MM.1S (cell line): ENCODE results near the gene NDUFS4.

ENCODE experiments used
- DNase-seq: peaks from one replicate; pipeline ENCODE4 v3.0.0-alpha.2; 2015
- H2AFZ ChIP-seq: fragments of 300-600 bp; sonication (generic); 2 replicates; pipeline ENCODE4 v1.6.0; 2016; ENCODE audit warnings: antibody characterized with exemption, low read length
- H3F3A ChIP-seq: fragments of 300-600 bp; sonication (generic); 2 replicates; pipeline ENCODE4 v1.6.1; 2016; ENCODE audit warnings: mild to moderate bottlenecking, antibody characterized with exemption, low read length, moderate library complexity, mixed read lengths; ENCODE audit not compliant: insufficient read depth
- H3K27ac ChIP-seq: fragments of 300-600 bp; sonication (generic); 2 replicates; pipeline ENCODE4 v1.5.1; 2016; ENCODE audit warnings: mild to moderate bottlenecking, low read length
- H3K27me3 ChIP-seq: fragments of 300-600 bp; sonication (generic); replicated peaks from 2 replicates; pipeline ENCODE4 v1.6.0; 2016; ENCODE audit warnings: low read length; ENCODE audit not compliant: insufficient read depth
- H3K36me3 ChIP-seq: fragments of 300-600 bp; sonication (generic); replicated peaks from 2 replicates; pipeline ENCODE4 v1.6.1; 2016; ENCODE audit warnings: mild to moderate bottlenecking, low read length, mixed read lengths; ENCODE audit not compliant: insufficient read depth
- H3K4me1 ChIP-seq: fragments of 300-600 bp; sonication (generic); 2 replicates; pipeline ENCODE4 v1.6.1; 2016; ENCODE audit warnings: low read length, mixed read lengths
- H3K4me2 ChIP-seq: fragments of 300-600 bp; sonication (generic); 2 replicates; pipeline ENCODE4 v1.6.0; 2016; ENCODE audit warnings: low read depth, low read length
- H3K4me3 ChIP-seq: fragments of 300-600 bp; sonication (generic); 2 replicates; pipeline ENCODE4 v1.5.1; 2016; ENCODE audit warnings: low read length, mixed read lengths
- H3K79me2 ChIP-seq: fragments of 300-600 bp; sonication (generic); 2 replicates; pipeline ENCODE4 v1.6.1; 2016; ENCODE audit warnings: mixed run types, low read length, mixed read lengths
- H3K9ac ChIP-seq: fragments of 300-600 bp; sonication (generic); 2 replicates; pipeline ENCODE4 v1.6.1; 2016; ENCODE audit warnings: low read length, mixed read lengths
- H3K9me2 ChIP-seq: fragments of 300-600 bp; sonication (generic); replicated peaks from 2 replicates; pipeline ENCODE4 v1.6.1; 2016; ENCODE audit warnings: mild to moderate bottlenecking, low read length, mixed read lengths; ENCODE audit not compliant: insufficient read depth
- H3K9me3 ChIP-seq: fragments of 300-600 bp; sonication (generic); replicated peaks from 2 replicates; pipeline ENCODE4 v1.6.1; 2016; ENCODE audit warnings: mild to moderate bottlenecking, low read length, mixed read lengths; ENCODE audit not compliant: insufficient read depth
- H4K20me1 ChIP-seq: fragments of 300-600 bp; sonication (generic); 2 replicates; pipeline ENCODE4 v1.6.1; 2016; ENCODE audit warnings: mild to moderate bottlenecking, low read length, moderate library complexity, mixed read lengths; ENCODE audit not compliant: insufficient read depth
- CTCF ChIP-seq: fragments of 300-600 bp; sonication (generic); IDR thresholded peaks from 2 replicates; pipeline ENCODE4 v1.5.1; 2016; ENCODE audit warnings: antibody characterized with exemption, low read length, mixed read lengths
- EZH2 ChIP-seq: fragments of 300-600 bp; sonication (generic); optimal IDR thresholded peaks from 2 replicates; pipeline ENCODE3; 2017; ENCODE audit warnings: low read depth, mild to moderate bottlenecking, antibody characterized with exemption, low read length, mixed read lengths
- EZH2phosphoT487 ChIP-seq: fragments of 300-600 bp; sonication (generic); IDR thresholded peaks from 2 replicates; pipeline ENCODE4 v1.6.1; 2018; ENCODE audit warnings: antibody characterized with exemption, low read length

Gene NDUFS4

GRCh38 chr5:53667621-53668020 is 107.2 kb downstream of the NDUFS4 start:
- H3K4me2 ChIP-seq = no peak overlapping the region
- no peak overlapping the region for H2AFZ ChIP-seq
- no peaks in the 10 kb centered on the region for H3F3A ChIP-seq
- H3K27ac ChIP-seq = no peak overlapping the region
- no peaks in the 10 kb centered on the region for H3K27me3 ChIP-seq
- H3K4me1 ChIP-seq = no peaks in the 10 kb centered on the region
- DNase-seq = no peak
- H3K79me2 ChIP-seq = no peaks in the 10 kb centered on the region
- no peaks in the 10 kb centered on the region for H3K9me2 ChIP-seq
- no peak overlapping the region for H3K4me3 ChIP-seq
- no peaks in the 10 kb centered on the region for H3K9me3 ChIP-seq
- H3K36me3 ChIP-seq = no peaks in the 10 kb centered on the region
- H4K20me1 ChIP-seq = no peaks in the 10 kb centered on the region; the same call in 1 of the 2 replicates
- TF ChIP-seq CTCF (no peak), EZH2phosphoT487 (no peak), EZH2 (no peak)
- H3K9ac ChIP-seq = no peak overlapping the region

GRCh38 chr5:53671447-53671846 is 111.0 kb downstream of the NDUFS4 start:
- H3K79me2 ChIP-seq = no peaks in the 10 kb centered on the region
- no peaks in the 10 kb centered on the region for H3K36me3 ChIP-seq
- H3K4me2 ChIP-seq = no peak overlapping the region
- DNase-seq = no peak
- no peak overlapping the region for H3K4me3 ChIP-seq
- no peaks in the 10 kb centered on the region for H3K27me3 ChIP-seq
- TF ChIP-seq EZH2 (no peak), EZH2phosphoT487 (no peak), CTCF (no peak)
- no peaks in the 10 kb centered on the region for H3K4me1 ChIP-seq
- H3K9ac ChIP-seq = no peak overlapping the region
- no peak overlapping the region for H3K27ac ChIP-seq
- no peaks in the 10 kb centered on the region for H3K9me2 ChIP-seq
- H3K9me3 ChIP-seq = no peaks in the 10 kb centered on the region
- H3F3A ChIP-seq = no peaks in the 10 kb centered on the region
- no peak overlapping the region for H2AFZ ChIP-seq
- H4K20me1 ChIP-seq = no peaks in the 10 kb centered on the region; the same call in 1 of the 2 replicates

- TF ChIP-seq EZH2phosphoT487 (no peak), EZH2 (no peak), CTCF (no peak)
- no peak for DNase-seq
- Histone ChIP-seq H3K27ac (no peak overlapping the region), H3K9me2 (no peaks in the 10 kb centered on the region), H3K79me2 (no peaks in the 10 kb centered on the region), H3K4me3 (no peak overlapping the region), H3K4me1 (no peaks in the 10 kb centered on the region), H3F3A (no peaks in the 10 kb centered on the region), H3K9me3 (no peaks in the 10 kb centered on the region), H2AFZ (no peak overlapping the region), H4K20me1 (no peaks in the 10 kb centered on the region), H3K4me2 (no peak overlapping the region), H3K36me3 (no peaks in the 10 kb centered on the region), H3K9ac (no peak overlapping the region), H3K27me3 (no peaks in the 10 kb centered on the region)
Observed at GRCh38 chr5:53674121-53674520, 113.7 kb downstream of the NDUFS4 start.
